A549 (cell line): ENCODE data around the gene ADCY10. TPM values are rescaled to one million over a fixed set of nuclear protein-coding genes. Genes with fewer than 3 reads are reported as not detected.

ENCODE experiments used
- ATAC-seq, 2 experiments: fragments of 200-7000 bp in 1 of 2; fragments of >200 bp in 1 of 2; cut with Nextera tagmentation in 1 of 2; cut with Tn5 transposase in 1 of 2; 3 replicates each; pipeline versions ENCODE4 v1.8.0 to v1.9.1; 2018 to 2020; ENCODE audit warnings: mild to moderate bottlenecking in 1 of 2, moderate library complexity in 1 of 2
- CTCF ChIA-PET: fragments of 300-600 bp; sonication (Branson Sonifier 250); formaldehyde crosslinking; extraction: SDS; loops from one replicate; lab custom pipeline; 2021; ENCODE audit warnings: antibody characterized with exemption, inconsistent platforms; lab: Yijun Ruan, JAX
- POLR2A ChIA-PET: fragments of 350-600 bp; formaldehyde crosslinking; extraction: SDS; loops from one replicate; lab custom pipeline; 2021; ENCODE audit warnings: antibody characterized with exemption, inconsistent platforms; lab: Yijun Ruan, JAX
- DNase-seq, 2 experiments: peaks; one replicate each; pipeline versions ENCODE4 v3.0.0 to v3.0.0-alpha.2; 2011 to 2016; ENCODE audit warnings: low read depth in 1 of 2, low spot score in 1 of 2
- FAIRE-seq: peaks from 2 replicates; lab custom pipeline; 2011; peaks lifted over from hg19 to GRCh38; lab: Jason Lieb, UNC
- H3K27ac ChIP-seq, 2 experiments: fragments of >200 bp; sonication (Bioruptor Twin); formaldehyde crosslinking; 3 replicates each; pipeline ENCODE4 v1.5.1; 2016 to 2017
- H3K4me1 ChIP-seq: fragments of >200 bp; sonication (Bioruptor Twin); formaldehyde crosslinking; 3 replicates; pipeline ENCODE4 v1.6.1; 2016
- H3K4me2 ChIP-seq: fragments of >200 bp; sonication (Bioruptor Twin); formaldehyde crosslinking; 3 replicates; pipeline ENCODE4 v1.6.1; 2016
- H3K4me3 ChIP-seq: fragments of >200 bp; sonication (Bioruptor Twin); formaldehyde crosslinking; 3 replicates; pipeline ENCODE4 v1.5.1; 2016
- H3K9me3 ChIP-seq: fragments of >200 bp; sonication (Bioruptor Twin); formaldehyde crosslinking; 3 replicates; pipeline ENCODE4 v1.6.1; 2016
- BHLHE40 ChIP-seq: IDR thresholded peaks from 2 replicates; pipeline ENCODE4 v1.6.1; 2012; ENCODE audit warnings: low read depth, low read length, inconsistent platforms
- CHD2 ChIP-seq: fragments of 150-350 bp; IDR thresholded peaks from 2 replicates; pipeline ENCODE4 v1.6.1; 2014; ENCODE audit warnings: low read length; ENCODE audit not compliant: partially characterized antibody
- E2F6 ChIP-seq: IDR thresholded peaks from 2 replicates; pipeline ENCODE4 v1.6.1; 2012; ENCODE audit warnings: low read depth, borderline replicate concordance
- EHMT2 ChIP-seq: fragments of 200-600 bp; sonication (generic); IDR thresholded peaks from 2 replicates; pipeline ENCODE4 v1.6.1; 2016; ENCODE audit warnings: antibody characterized with exemption, low read depth, mild to moderate bottlenecking, moderate library complexity
- ELK1 ChIP-seq: fragments of 150-350 bp; IDR thresholded peaks from 2 replicates; pipeline ENCODE4 v1.6.1; 2014; ENCODE audit warnings: low read depth, mild to moderate bottlenecking, low read length
- FOXS1 ChIP-seq: fragments of 250-450 bp; sonication (Bioruptor Pico); IDR thresholded peaks from 2 replicates; pipeline ENCODE4 v1.5.0; 2020; ENCODE audit warnings: mild to moderate bottlenecking, moderate library complexity
- HDAC2 ChIP-seq: fragments of 200-600 bp; sonication (generic); IDR thresholded peaks from 2 replicates; pipeline ENCODE4 v1.6.1; 2016
- HES2 ChIP-seq: fragments of >200 bp; sonication (Bioruptor Twin); formaldehyde crosslinking; IDR thresholded peaks from 2 replicates; pipeline ENCODE4 v1.6.1; 2016
- HEYL ChIP-seq: fragments of 250-450 bp; sonication (Bioruptor Pico); IDR thresholded peaks from 2 replicates; pipeline ENCODE4 v1.8.0; 2021; ENCODE audit warnings: mild to moderate bottlenecking, moderate library complexity
- MAZ ChIP-seq: fragments of 150-350 bp; IDR thresholded peaks from 2 replicates; pipeline ENCODE4 v1.6.1; 2014; ENCODE audit warnings: antibody characterized with exemption, low read depth, low read length, borderline replicate concordance
- MYC ChIP-seq: IDR thresholded peaks from 2 replicates; pipeline ENCODE4 v1.6.1; 2012; ENCODE audit warnings: mild to moderate bottlenecking, inconsistent platforms, low read length, improper control_type of control experiment, borderline replicate concordance
- NFE2L2 ChIP-seq: fragments of 150-350 bp; conservative IDR thresholded peaks from 2 replicates; pipeline ENCODE4 v1.6.1; 2014; ENCODE audit warnings: low read length
- PHF8 ChIP-seq: fragments of 200-600 bp; sonication (generic); IDR thresholded peaks from 2 replicates; pipeline ENCODE4 v1.6.1; 2016; ENCODE audit warnings: low read depth, mild to moderate bottlenecking, antibody characterized with exemption, moderate library complexity, borderline replicate concordance
- REST ChIP-seq: fragments of 200-600 bp; sonication (generic); IDR thresholded peaks from 2 replicates; pipeline ENCODE4 v1.6.1; 2016; ENCODE audit warnings: antibody characterized with exemption, mild to moderate bottlenecking, moderate library complexity
- RNF2 ChIP-seq: fragments of 200-600 bp; sonication (generic); IDR thresholded peaks from 2 replicates; pipeline ENCODE4 v1.6.1; 2016; ENCODE audit warnings: low read depth, mild to moderate bottlenecking, antibody characterized with exemption, moderate library complexity, borderline replicate concordance
- TFCP2L1 ChIP-seq: fragments of 250-450 bp; sonication (Bioruptor Pico); IDR thresholded peaks from 2 replicates; pipeline ENCODE4 v1.5.0; 2021; ENCODE audit warnings: mild to moderate bottlenecking
- TP53 ChIP-seq: fragments of 250-450 bp; sonication (Bioruptor Pico); IDR thresholded peaks from 2 replicates; pipeline ENCODE4 v1.5.0; 2021; ENCODE audit warnings: mild to moderate bottlenecking, moderate library complexity
- ZC3H11A ChIP-seq: fragments of 450-650 bp; IDR thresholded peaks from 2 replicates; pipeline ENCODE4 v1.6.1; 2014; ENCODE audit warnings: antibody characterized with exemption, mild to moderate bottlenecking
- ZSCAN20 ChIP-seq: fragments of 250-450 bp; sonication (Bioruptor Pico); IDR thresholded peaks from 2 replicates; pipeline ENCODE4 v1.8.0; 2022; ENCODE audit warnings: mild to moderate bottlenecking, moderate library complexity
- WGBS: methylation state at CpG from one replicate; pipeline ENCODE4 v1.1.6; 2017; ENCODE audit errors: missing lambda C conversion rate; 5-methylcytosine and 5-hydroxymethylcytosine counted together
- polyA plus RNA-seq, 4 experiments: library from polyadenylated mRNA; depleted of rRNA in 3 of 4; stranded (reverse); fragments of >200 nt; fragmentation: RNase III in 1 of 4; extraction: RNeasy Plus Mini Kit Qiagen cat#74134 plus additional on column Dnase treatment in 1 of 4; gene quantifications; 2 replicates in 3 of 4; 3 replicates in 1 of 4; pipeline ENCODE4 v1.2.3, GENCODE V29; 2011 to 2017

Gene ADCY10
- polyA plus RNA-seq, 2 of the 4 experiments (the other 2 are of a cell fraction), result 0.03 to 0.18 TPM

GRCh38 chr1:167815650-167816049 is 98.3 kb downstream of the ADCY10 start:
- DNase-seq, result no peak
- POLR2A ChIA-PET, result no interaction called here

GRCh38 chr1:167812972-167813371 is 101.0 kb downstream of the ADCY10 start:
- ATAC-seq (no peak), DNase-seq (no peak), FAIRE-seq (no peak)
- no peak for TF ChIP-seq ELK1
- no peak for TF ChIP-seq E2F6
- TF ChIP-seq PHF8, result no peak
- H3K4me2 ChIP-seq, result no peak overlapping the region
- no peak overlapping the region for H3K27ac ChIP-seq
- H3K9me3 ChIP-seq, result peaks cover 9% of the 10 kb centered on the region; the same call in 1 of the 3 replicates
- H3K4me1 ChIP-seq, result no peaks in the 10 kb centered on the region
- H3K4me3 ChIP-seq, result no peak overlapping the region
- CTCF ChIA-PET, result interaction anchor here (1.5 kb wide), 1 partner anchor 10 kb away, joined by 6 read pairs; no protein-coding TSS in a partner anchor
- POLR2A ChIA-PET, result no interaction called here

More at GRCh38 chr1:167815650-167816049, 98.3 kb downstream of the ADCY10 start:
- no peak for TF ChIP-seq FOXS1 (CRISPR knock-in tag)
- no peak for TF ChIP-seq HDAC2
- TF ChIP-seq HEYL (CRISPR knock-in tag), result no peak
- no peak for TF ChIP-seq HES2
- TF ChIP-seq EHMT2, result no peak
- no peak for TF ChIP-seq RNF2
- no peak for TF ChIP-seq MYC
- TF ChIP-seq TFCP2L1, result no peak
- TF ChIP-seq CHD2, result no peak
- TF ChIP-seq TP53 (CRISPR knock-in tag), result no peak
- TF ChIP-seq E2F6, result no peak
- TF ChIP-seq REST, result no peak
- no peak for TF ChIP-seq PHF8
- TF ChIP-seq ZC3H11A, result no peak
- TF ChIP-seq NFE2L2, result no peak
- TF ChIP-seq BHLHE40, result no peak
- TF ChIP-seq MAZ, result no peak
- TF ChIP-seq ZSCAN20 (CRISPR knock-in tag), result no peak
- no peak overlapping the region for H3K4me3 ChIP-seq
- H3K27ac ChIP-seq, result no peak overlapping the region
- H3K4me2 ChIP-seq, result no peak overlapping the region
- peaks cover 8% of the 10 kb centered on the region for H3K4me1 ChIP-seq
- FAIRE-seq (no peak), ATAC-seq (no peak)
- CTCF ChIA-PET, result interaction anchor here (0.6 kb wide), 1 partner anchor 11 kb away, joined by 4 read pairs; no protein-coding TSS in a partner anchor
- peaks cover 9% of the 10 kb centered on the region; the same call in 1 of the 3 replicates for H3K9me3 ChIP-seq
- WGBS, result 73% methylated on average over 1 of the region's 1 CpG
